Urothelium cell line (cell line): Measurements from ENCODE around the gene MYMK.

ENCODE experiments used
- DNase-seq: peaks from one replicate; pipeline ENCODE4 v3.0.0; 2011; ENCODE audit warnings: low spot score, mixed read lengths
- FAIRE-seq: peaks from 2 replicates; lab custom pipeline; 2011; peaks lifted over from hg19 to GRCh38; lab: Jason Lieb, UNC

The MYMK gene

GRCh38 chr9:133536080-133536479 is 11.3 kb upstream of the MYMK start:
- DNase-seq (no peak), FAIRE-seq (no peak)

GRCh38 chr9:133535306-133535877 is 10.6 kb upstream of the MYMK start:
- FAIRE-seq: no peak

GRCh38 chr9:133534346-133535291 is 9.9 kb upstream of the MYMK start, which contains the start of gene ADAMTSL2:
TSS of gene ADAMTSL2 (plus strand) at chr9:133534704. CDS start at chr9:133536713, 2,009 bp downstream.
- DNase-seq (peak; percentile 46), FAIRE-seq (no peak)

More at GRCh38 chr9:133535306-133535877, 10.6 kb upstream of the MYMK start:
- no peak for DNase-seq

GRCh38 chr9:133533857-133534256 is 9.1 kb upstream of the MYMK start:
- DNase-seq (no peak), FAIRE-seq (no peak)

DNA sequence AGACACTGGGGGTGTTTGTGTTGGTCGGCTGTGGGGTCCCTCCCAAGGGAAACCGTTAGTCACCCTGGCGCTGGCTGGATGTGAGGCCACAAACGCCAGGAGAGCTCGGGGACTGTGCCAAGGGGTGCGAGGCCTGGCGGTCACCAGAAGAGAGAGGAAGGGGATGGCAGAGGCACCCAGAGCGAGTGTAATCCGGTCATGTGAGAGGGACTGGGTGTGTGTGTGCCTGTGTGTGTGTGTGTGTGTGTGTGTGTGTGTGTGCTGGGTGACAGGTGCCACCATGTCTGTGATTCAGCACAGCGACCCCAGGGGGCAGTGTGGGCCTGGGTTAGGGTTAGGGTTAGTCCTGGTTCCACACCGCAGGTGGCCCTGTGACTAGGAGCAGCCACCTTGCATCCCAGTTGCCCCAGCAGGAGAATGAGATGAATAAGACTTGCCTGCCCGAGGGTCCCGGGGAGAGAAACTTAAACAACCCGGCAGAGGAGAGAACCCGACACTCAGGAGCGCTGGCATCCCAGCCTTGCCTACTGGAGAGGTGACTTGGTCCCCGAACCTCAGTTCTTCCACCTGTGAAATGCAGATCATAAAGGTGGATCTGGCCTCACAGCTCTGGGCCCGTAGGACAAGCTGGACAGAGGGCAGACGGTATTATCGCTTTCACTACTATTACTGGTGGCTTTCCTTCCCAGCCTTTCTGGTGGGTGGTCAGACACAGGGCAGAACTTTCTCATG is 8.3 kb upstream of the MYMK start:
- peak; percentile 73 for DNase-seq
- peak; percentile 32 for FAIRE-seq

GRCh38 chr9:133531293-133531692 is 6.5 kb upstream of the MYMK start:
- FAIRE-seq (no peak), DNase-seq (no peak)

DNA sequence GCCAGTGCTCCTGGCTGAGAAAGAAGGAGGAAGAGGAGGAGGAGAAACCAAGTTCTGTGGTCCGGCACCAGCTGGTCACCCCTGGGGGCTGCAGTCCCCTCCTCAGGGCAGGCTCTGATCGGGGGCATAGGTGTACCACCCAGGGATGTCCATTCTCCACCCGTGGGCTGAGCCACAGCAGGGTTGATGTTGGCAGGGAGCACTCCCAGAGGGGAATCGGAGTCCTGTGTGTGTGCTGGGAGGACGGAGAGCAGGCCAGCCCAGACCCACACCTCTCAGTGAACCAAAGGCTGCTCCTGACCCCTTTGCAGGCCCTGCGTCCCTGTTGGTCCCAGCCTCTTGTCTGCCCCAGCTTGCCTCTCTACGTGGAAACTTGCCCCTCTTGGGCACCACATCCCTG is 5.1 kb upstream of the MYMK start:
- FAIRE-seq (no peak), DNase-seq (no peak)

DNA sequence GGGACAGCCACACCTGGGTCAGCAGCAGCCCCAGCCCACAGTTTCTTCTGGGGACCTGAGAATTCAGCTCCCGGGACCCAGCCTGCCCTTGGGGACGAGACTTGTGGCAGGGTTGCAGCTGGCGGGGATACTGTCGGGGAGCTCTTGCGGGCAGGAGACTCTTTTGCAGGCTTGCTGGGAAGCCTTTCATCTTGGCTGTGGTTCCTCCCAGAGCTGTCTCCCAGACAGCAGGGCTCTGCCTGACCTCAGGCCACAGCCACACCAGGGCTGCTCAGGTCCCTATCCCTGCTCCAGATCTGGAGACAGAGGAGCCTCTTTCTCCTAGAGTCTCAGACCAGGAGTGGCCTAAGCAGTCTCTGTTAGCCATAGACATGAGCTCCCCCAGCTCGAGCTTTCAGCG is 4.7 kb upstream of the MYMK start:
- DNase-seq: no peak
- no peak for FAIRE-seq

DNA sequence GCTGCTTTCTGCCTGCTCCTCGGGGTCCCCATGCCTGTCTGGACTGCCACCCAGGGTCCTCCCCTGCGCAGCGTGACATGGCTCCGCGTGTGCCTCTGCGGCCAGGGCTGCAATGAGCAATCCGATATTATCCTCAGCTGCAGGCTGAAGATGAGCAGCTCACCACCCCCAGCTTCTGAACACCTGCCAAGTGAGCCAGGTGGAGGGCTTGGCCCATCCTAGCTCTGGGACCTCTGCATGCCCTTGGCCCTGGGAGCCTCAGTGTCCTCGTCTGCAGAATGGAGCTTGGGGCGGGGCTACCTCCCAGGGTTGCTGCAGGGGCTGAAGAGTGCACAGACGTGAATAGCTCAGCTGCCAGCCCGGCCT is 4.1 kb upstream of the MYMK start:
- DNase-seq (no peak), FAIRE-seq (no peak)

GRCh38 chr9:133528001-133528875 is 3.5 kb upstream of the MYMK start:
- FAIRE-seq: no peak
- DNase-seq: no peak

GRCh38 chr9:133527444-133527920 is 2.7 kb upstream of the MYMK start:
- DNase-seq: no peak
- no peak for FAIRE-seq

DNA sequence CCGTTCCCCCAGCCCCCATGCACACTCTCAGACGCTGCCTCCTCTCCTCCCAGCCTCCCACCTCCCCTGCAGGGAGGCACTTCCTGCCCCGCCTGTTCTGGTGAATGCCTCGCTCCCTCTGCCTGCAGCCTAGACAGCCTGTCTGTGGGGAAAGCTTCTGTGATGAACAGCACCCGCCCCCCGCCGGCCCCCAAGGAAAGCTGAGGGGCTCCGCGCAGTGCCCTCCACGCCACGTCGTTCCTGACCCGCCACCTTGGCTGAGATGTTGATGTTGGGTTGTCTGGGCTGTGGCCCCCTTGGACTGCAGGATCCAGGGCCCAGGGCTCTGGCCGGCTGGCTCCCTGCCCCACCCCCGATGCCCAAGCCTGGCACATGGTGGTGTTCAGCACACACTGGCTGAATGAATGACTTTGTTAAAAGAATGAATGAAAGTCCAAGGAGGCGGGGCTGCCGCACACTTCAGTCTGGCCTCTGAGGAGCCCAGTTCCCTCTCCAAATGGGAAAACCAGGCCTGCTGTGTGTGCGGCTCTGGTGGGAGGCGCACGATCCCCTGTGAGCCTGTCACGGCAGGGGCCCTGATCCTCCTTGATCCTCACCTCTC is 2.1 kb upstream of the MYMK start:
- no peak for FAIRE-seq
- DNase-seq: peak; percentile 29

DNA sequence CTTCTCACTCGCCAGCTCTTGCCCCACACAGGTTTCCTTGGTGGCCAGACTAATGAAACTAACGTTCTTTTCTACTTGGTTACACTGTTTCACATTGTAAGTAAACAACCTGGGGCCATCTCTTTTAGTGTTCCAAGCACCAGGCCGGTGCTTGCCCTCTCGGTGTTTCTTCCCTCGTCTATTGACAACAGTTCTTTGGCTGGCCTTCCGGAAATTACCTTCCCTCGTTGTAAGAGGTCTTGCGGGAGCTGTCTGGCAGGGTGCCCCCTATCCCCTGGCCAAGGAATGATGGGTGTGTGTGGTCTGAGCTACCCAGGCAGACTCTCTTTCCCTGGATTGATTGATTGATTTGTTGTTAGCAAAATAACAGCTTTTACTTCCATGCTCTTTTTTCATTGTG is 918 bp upstream of the MYMK start:
- DNase-seq (no peak), FAIRE-seq (no peak)

DNA sequence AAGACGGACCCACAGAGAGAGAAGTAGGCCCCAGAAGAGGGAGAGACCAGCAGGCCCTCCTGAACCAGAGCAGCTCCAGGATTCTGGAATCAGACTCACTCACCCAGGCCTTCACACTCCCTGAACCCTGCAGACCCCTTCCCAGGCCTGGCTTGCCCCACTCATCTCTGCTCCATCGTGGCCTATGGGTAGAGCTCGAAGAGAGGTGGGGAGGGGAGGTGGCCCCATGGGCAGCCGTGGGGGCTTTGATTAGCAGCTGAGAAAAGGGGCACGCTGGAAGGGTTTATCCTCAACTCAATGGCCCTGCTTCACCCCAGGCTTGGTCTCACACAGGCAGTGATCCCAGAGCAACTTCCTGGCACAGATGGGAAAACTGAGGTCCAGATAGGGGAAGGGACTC is 613 bp downstream of the MYMK start:
- DNase-seq (no peak), FAIRE-seq (no peak)

DNA sequence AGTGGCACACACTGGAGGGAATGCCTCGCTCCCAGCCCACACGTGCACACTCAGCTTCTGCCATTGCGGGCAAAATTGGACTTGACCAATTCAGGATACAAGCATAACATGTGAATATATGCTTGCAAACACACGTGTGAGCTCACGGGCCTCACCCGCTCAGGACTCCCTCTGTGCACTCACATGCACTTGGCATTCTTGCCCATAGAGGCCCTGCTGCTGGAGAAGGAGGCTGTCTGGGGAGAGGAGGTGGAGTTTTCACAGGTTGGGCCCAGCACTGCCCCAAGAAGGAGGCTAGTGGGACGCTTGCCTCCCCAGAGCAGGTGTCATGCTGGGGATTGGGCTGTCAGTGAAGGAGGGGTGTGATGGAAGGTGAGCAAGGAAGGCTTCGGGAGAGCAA is 1.7 kb downstream of the MYMK start:
- no peak for DNase-seq
- FAIRE-seq: no peak

GRCh38 chr9:133522073-133522910 is 2.5 kb downstream of the MYMK start:
- DNase-seq: no peak

DNA sequence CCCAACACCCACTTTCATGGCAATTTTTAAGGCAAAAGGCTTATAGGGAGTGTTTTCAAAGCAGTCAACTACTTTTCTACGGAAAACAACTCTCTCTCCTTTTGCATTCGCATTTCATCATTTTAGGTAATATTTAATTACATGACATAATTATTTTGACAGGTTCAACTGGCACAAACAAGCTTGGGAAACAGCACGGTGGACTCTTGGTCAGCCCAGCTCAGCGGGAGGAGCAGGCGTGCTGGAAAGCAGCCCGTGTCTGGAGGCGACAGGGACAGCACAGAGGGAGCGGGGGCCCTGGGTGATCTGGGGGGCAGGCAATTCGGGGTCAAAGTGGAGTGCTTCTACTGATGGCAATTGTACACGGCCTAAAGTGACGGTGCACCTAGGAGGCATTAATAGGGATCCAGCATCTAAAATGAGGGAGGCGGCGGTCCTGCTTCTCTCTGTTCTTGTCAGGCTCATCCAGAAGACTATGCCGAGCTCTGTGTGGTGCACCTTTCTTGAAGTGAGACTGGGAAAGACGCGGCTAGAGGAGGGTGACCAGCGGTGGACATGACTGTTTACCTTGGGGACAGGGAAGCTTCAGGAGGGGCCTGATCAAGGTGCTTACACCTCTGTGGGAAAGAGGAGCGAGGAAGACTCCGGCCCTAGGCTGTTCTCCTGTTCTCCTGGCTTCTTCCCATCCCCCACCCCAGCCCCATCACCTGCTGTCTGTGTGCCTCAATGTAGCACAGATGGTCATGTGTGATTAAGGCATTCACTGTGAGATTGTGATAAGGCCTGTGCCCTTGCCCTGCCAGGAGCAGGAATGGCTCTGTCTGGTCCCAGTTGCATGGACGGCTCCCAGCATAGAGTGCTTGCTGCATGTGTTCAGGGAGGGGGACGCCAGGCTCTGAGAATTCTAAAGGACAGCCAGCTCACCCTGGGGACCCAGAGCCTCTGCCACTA is 3.4 kb downstream of the MYMK start:
- FAIRE-seq: no peak
- DNase-seq: no peak

More at GRCh38 chr9:133522073-133522910, 2.5 kb downstream of the MYMK start:
- FAIRE-seq: no peak
